ENCODE results near the gene TMEM8B. TPM values are rescaled to one million over a fixed set of nuclear protein-coding genes. Genes with fewer than 3 reads are reported as not detected.

Gene TMEM8B
- total RNA-seq, 4 donors from 2014 or later: 7.8 to 21.3 (median 9.6) TPM

- DNase-seq: no peak
- WGBS, 2 donors (ENCODE audit: low coverage in 1 of 2): 85% methylated on average over 19 of the region's 19 CpGs; no CpG with 5 or more reads in 1 of the 2 donors
- no peak overlapping the region for H3K27ac ChIP-seq
- in situ Hi-C loops (cut with MboI; ENCODE audit: low pct_ligation_motif_present in 1 of 4, low pct_unique_long_range_greater_than_20kb in 1 of 4, low sequenced_read_pairs in 3 of 4) (no loop called here), intact Hi-C loops (cut with DNase I; ENCODE audit: low total_unique reads) (no loop called here)
- H3K36me3 ChIP-seq: no peaks in the 10 kb centered on the region
- no peak overlapping the region for H3K4me3 ChIP-seq
- H3K9me3 ChIP-seq: no peaks in the 10 kb centered on the region
- H3K27me3 ChIP-seq: peaks cover under 1% of the 10 kb centered on the region
- TF ChIP-seq POLR2AphosphoS5 (IDR thresholded peaks at IDR 0.05) (no peak), CTCF (IDR thresholded peaks at IDR 0.05) (no peak), EP300 (IDR thresholded peaks at IDR 0.05; ENCODE audit: low read depth) (no peak), POLR2A (IDR thresholded peaks at IDR 0.05) (no peak)
- no peaks in the 10 kb centered on the region for H3K4me1 ChIP-seq
These were observed 40.7 kb downstream of the TMEM8B start for GRCh38 chr9:35869621-35870216.

- TF ChIP-seq CTCF (IDR thresholded peaks at IDR 0.05) (no peak), POLR2A (IDR thresholded peaks at IDR 0.05) (no peak), EP300 (IDR thresholded peaks at IDR 0.05; ENCODE audit: low read depth) (no peak), POLR2AphosphoS5 (IDR thresholded peaks at IDR 0.05) (no peak)
- Histone ChIP-seq H3K9me3 (peaks cover 0 to under 1% of the 10 kb centered on the region in 2 donors), H3K36me3 (no peaks in the 10 kb centered on the region), H3K27me3 (peaks cover 8% of the 10 kb centered on the region), H3K27ac (no peak within 1 kb of the TSS), H3K4me1 (no peaks in the 10 kb centered on the region), H3K4me3 (no peak within 1 kb of the TSS)
- intact Hi-C loops (cut with DNase I; ENCODE audit: low total_unique reads): no loop called here
- WGBS, 2 donors (ENCODE audit: low coverage in 1 of 2): 86 to 100% methylated on average over 2 to 8 of the region's 8 CpGs
- DNase-seq: no peak
- in situ Hi-C loops (cut with MboI; ENCODE audit: low pct_ligation_motif_present in 1 of 4, low pct_unique_long_range_greater_than_20kb in 1 of 4, low sequenced_read_pairs in 3 of 4): no loop called here
These were observed 41.4 kb downstream of the TMEM8B start, which contains the start of gene OR13J1 for GRCh38 chr9:35870351-35870923. TSS of gene OR13J1 (minus strand) at chr9:35870401. CDS start at chr9:35870401, 0 bp downstream.

GRCh38 chr9:35871545-35871944 lies 42.5 kb downstream of the TMEM8B start:
- intact Hi-C loops (cut with DNase I; ENCODE audit: low total_unique reads) (no loop called here), in situ Hi-C loops (cut with MboI; ENCODE audit: low pct_ligation_motif_present in 1 of 4, low pct_unique_long_range_greater_than_20kb in 1 of 4, low sequenced_read_pairs in 3 of 4) (no loop called here)
- H3K9me3 ChIP-seq: peaks cover 4 to 8% of the 10 kb centered on the region in 2 donors
- no peaks in the 10 kb centered on the region for H3K4me1 ChIP-seq
- WGBS, 2 donors (ENCODE audit: low coverage in 1 of 2): 54 to 80% methylated on average over 1 to 3 of the region's 3 CpGs
- H3K27me3 ChIP-seq: peaks cover 11% of the 10 kb centered on the region
- DNase-seq: no peak
- H3K27ac ChIP-seq: no peak overlapping the region
- no peak overlapping the region for H3K4me3 ChIP-seq
- H3K36me3 ChIP-seq: no peaks in the 10 kb centered on the region
- no peak for TF ChIP-seq POLR2AphosphoS5 (IDR thresholded peaks at IDR 0.05)

- in situ Hi-C loops (cut with MboI; ENCODE audit: low pct_ligation_motif_present in 1 of 4, low pct_unique_long_range_greater_than_20kb in 1 of 4, low sequenced_read_pairs in 3 of 4) (no loop called here), intact Hi-C loops (cut with DNase I; ENCODE audit: low total_unique reads) (no loop called here)
- Histone ChIP-seq H3K27ac (no peak overlapping the region), H3K4me1 (no peaks in the 10 kb centered on the region), H3K4me3 (no peak overlapping the region), H3K9me3 (peaks cover 9 to 12% of the 10 kb centered on the region in 2 donors), H3K27me3 (peaks cover 11% of the 10 kb centered on the region), H3K36me3 (no peaks in the 10 kb centered on the region)
- 58 to 60% methylated on average over 3 of the region's 3 CpGs for WGBS, 2 donors (ENCODE audit: low coverage in 1 of 2)
- TF ChIP-seq POLR2AphosphoS5 (IDR thresholded peaks at IDR 0.05) (no peak), EP300 (IDR thresholded peaks at IDR 0.05; ENCODE audit: low read depth) (no peak), POLR2A (IDR thresholded peaks at IDR 0.05) (no peak), CTCF (IDR thresholded peaks at IDR 0.05) (no peak)
- no peak for DNase-seq
These were observed 43.5 kb downstream of the TMEM8B start for GRCh38 chr9:35872505-35872904.

Data from transverse colon (tissue), 4 donors.